WTC11 (cell line): ENCODE data around the gene ZNF329. TPM values are rescaled to one million over a fixed set of nuclear protein-coding genes. Genes with fewer than 3 reads are reported as not detected.

ENCODE experiments used
- ATAC-seq: fragments of 200-7000 bp; cut with Tn5 transposase; 2 replicates; pipeline ENCODE4 v1.10.0; 2021; ENCODE audit warnings: mild to moderate bottlenecking, moderate library complexity
- CTCF ChIA-PET: fragments of 300-600 bp; sonication (Branson Sonifier 250); formaldehyde crosslinking; loops from one replicate; lab custom pipeline; 2021; ENCODE audit warnings: antibody characterized with exemption; lab: Charles Lee
- POLR2A ChIA-PET: fragments of 350-600 bp; sonication (Branson Sonifier 250); formaldehyde crosslinking; loops from one replicate; lab custom pipeline; 2021; ENCODE audit warnings: antibody characterized with exemption; lab: Charles Lee
- DNase-seq: peaks from one replicate; pipeline ENCODE4 v3.0.0; 2021; ENCODE audit warnings: low spot score
- H3K27ac Mint-ChIP-seq: 2 replicates; pipeline ENCODE4 v1.8.0; 2021; ENCODE audit warnings: mixed read lengths
- H3K27me3 Mint-ChIP-seq: 2 replicates; pipeline ENCODE4 v1.8.0; 2021; ENCODE audit warnings: low read depth, mild to moderate bottlenecking, moderate library complexity, mixed read lengths
- H3K36me3 Mint-ChIP-seq: 2 replicates; pipeline ENCODE4 v1.8.0; 2021; ENCODE audit warnings: mixed read lengths
- H3K4me1 Mint-ChIP-seq: 2 replicates; pipeline ENCODE4 v1.8.0; 2022; ENCODE audit warnings: mixed read lengths
- H3K4me3 Mint-ChIP-seq: 2 replicates; pipeline ENCODE4 v1.8.0; 2021; ENCODE audit warnings: mild to moderate bottlenecking, moderate library complexity, mixed read lengths
- H3K9me3 Mint-ChIP-seq: 2 replicates; pipeline ENCODE4 v1.8.0; 2021; ENCODE audit warnings: mixed read lengths
- ARID4B ChIP-seq: sonication (generic); formaldehyde crosslinking; IDR thresholded peaks from 2 replicates; pipeline ENCODE4 v1.8.0; 2023; ENCODE audit warnings: missing genetic modification reagents, mild to moderate bottlenecking, borderline replicate concordance
- ELF4 ChIP-seq: sonication (generic); formaldehyde crosslinking; IDR thresholded peaks from 2 replicates; pipeline ENCODE4 v1.8.1; 2022; ENCODE audit warnings: low read depth, mild to moderate bottlenecking, moderate library complexity, missing genetic modification reagents
- ESRRA ChIP-seq: sonication (generic); formaldehyde crosslinking; IDR thresholded peaks from 2 replicates; pipeline ENCODE4 v1.8.1; 2022; ENCODE audit warnings: mild to moderate bottlenecking, missing genetic modification reagents, borderline replicate concordance
- FOXJ3 ChIP-seq: sonication (generic); formaldehyde crosslinking; IDR thresholded peaks from 2 replicates; pipeline ENCODE4 v1.9.0; 2021; ENCODE audit warnings: missing genetic modification reagents, mild to moderate bottlenecking, borderline replicate concordance
- GTF2I ChIP-seq: fragments of 250-450 bp; sonication (Bioruptor Pico); conservative IDR thresholded peaks from 2 replicates; pipeline ENCODE4 v1.4.0; 2021; ENCODE audit warnings: mild to moderate bottlenecking
- MYBL2 ChIP-seq: sonication (generic); formaldehyde crosslinking; IDR thresholded peaks from 2 replicates; pipeline ENCODE4 v1.8.1; 2023; ENCODE audit warnings: mild to moderate bottlenecking, moderate library complexity, missing genetic modification reagents
- SP1 ChIP-seq: sonication (generic); formaldehyde crosslinking; conservative IDR thresholded peaks from 2 replicates; pipeline ENCODE4 v1.8.1; 2022; ENCODE audit warnings: missing genetic modification reagents
- TEAD4 ChIP-seq: sonication (generic); formaldehyde crosslinking; IDR thresholded peaks from 2 replicates; pipeline ENCODE4 v1.8.0; 2022; ENCODE audit warnings: mild to moderate bottlenecking, missing genetic modification reagents
- ZNF219 ChIP-seq: sonication (generic); formaldehyde crosslinking; IDR thresholded peaks from 2 replicates; pipeline ENCODE4 v1.8.0; 2023; ENCODE audit warnings: missing genetic modification reagents, mild to moderate bottlenecking, borderline replicate concordance
- ZNF232 ChIP-seq: sonication (generic); formaldehyde crosslinking; IDR thresholded peaks from 2 replicates; pipeline ENCODE4 v1.8.0; 2022; ENCODE audit warnings: mild to moderate bottlenecking, missing genetic modification reagents
- ZNF671 ChIP-seq: fragments of 250-450 bp; sonication (Bioruptor Pico); IDR thresholded peaks from 2 replicates; pipeline ENCODE4 v1.8.0; 2021; ENCODE audit warnings: mild to moderate bottlenecking
- ZSCAN18 ChIP-seq: fragments of 250-450 bp; sonication (Bioruptor Pico); IDR thresholded peaks from 2 replicates; pipeline ENCODE4 v2.1.2; 2022; ENCODE audit warnings: mild to moderate bottlenecking, moderate library complexity
- total RNA-seq: library from RNA; stranded (reverse); gene quantifications from 3 replicates; pipeline ENCODE4 v1.2.3, GENCODE V29; 2021
- TF ChIP-seq, protein P1 (sequence below): fragments of 250-450 bp; sonication (Bioruptor Pico); IDR thresholded peaks from 2 replicates; pipeline ENCODE4 v1.9.0; 2021; ENCODE audit warnings: moderate library complexity, mild to moderate bottlenecking, inconsistent platforms, borderline replicate concordance
- TF ChIP-seq, protein P2 (sequence below): fragments of 250-450 bp; sonication (Bioruptor Pico); conservative IDR thresholded peaks from 2 replicates; pipeline ENCODE4 v1.9.0; 2021; ENCODE audit warnings: mild to moderate bottlenecking
- TF ChIP-seq, protein P3 (sequence below): sonication (generic); formaldehyde crosslinking; IDR thresholded peaks from 2 replicates; pipeline ENCODE4 v1.8.1; 2022; ENCODE audit warnings: missing genetic modification reagents, borderline replicate concordance
- TF ChIP-seq, protein P4 (sequence below): sonication (generic); formaldehyde crosslinking; IDR thresholded peaks from 2 replicates; pipeline ENCODE4 v1.8.1; 2023; ENCODE audit warnings: mild to moderate bottlenecking, missing genetic modification reagents

The ZNF329 gene
- total RNA-seq, 1 experiment from 2014 or later = 16.3 TPM

DNA sequence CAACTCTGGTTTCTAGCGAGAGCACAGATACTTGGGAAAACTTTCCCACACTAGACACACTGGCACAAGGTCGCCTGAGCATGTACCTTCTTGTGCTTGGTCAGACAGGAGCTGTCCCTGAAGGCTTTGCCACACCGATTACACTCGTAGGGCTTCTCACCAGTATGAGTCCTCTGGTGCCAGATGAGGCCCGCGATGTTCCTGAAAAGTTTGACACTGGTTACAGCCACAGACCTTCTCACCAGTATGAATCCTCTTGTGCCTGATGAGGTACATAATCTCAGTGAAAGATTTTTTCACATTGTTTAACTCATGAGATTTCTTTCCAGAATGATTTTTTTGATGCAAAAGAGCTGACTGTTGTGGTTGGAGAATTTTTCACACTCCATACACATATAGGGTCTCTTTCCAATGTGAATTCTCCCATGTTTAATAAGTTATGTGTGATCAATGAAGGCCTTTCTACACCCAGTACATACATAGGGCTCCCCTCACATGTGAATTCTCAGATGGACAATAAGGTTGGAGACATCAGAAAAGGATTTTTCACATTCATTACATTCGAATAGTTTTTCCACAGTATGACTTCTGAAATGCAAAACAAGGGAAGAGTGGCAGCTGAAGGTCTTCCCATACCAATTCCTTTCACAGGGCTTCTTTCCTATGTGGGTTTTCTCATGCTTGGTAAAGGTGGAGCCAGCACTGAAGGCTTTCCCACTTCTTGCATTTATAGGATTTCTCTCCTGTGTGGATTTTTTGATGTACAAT is 42.6 kb downstream of the ZNF329 start:
- TF ChIP-seq ZNF232 (CRISPR knock-in tag) (no peak), ZSCAN18 (CRISPR knock-in tag) (no peak), ELF4 (CRISPR knock-in tag) (no peak), ARID4B (CRISPR knock-in tag) (no peak), ESRRA (no peak), ZNF219 (no peak), FOXJ3 (no peak), GTF2I (CRISPR knock-in tag) (no peak), SP1 (CRISPR knock-in tag) (no peak), MYBL2 (CRISPR knock-in tag) (no peak), ZNF671 (no peak), TEAD4 (CRISPR knock-in tag) (no peak)
- TF ChIP-seq, protein P1, sequence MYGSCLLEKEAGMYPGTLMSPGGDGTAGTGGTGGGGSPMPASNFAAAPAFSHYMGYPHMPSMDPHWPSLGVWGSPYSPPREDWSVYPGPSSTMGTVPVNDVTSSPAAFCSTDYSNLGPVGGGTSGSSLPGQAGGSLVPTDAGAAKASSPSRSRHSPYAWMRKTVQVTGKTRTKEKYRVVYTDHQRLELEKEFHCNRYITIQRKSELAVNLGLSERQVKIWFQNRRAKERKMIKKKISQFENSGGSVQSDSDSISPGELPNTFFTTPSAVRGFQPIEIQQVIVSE = no peak
- TF ChIP-seq, protein P2, sequence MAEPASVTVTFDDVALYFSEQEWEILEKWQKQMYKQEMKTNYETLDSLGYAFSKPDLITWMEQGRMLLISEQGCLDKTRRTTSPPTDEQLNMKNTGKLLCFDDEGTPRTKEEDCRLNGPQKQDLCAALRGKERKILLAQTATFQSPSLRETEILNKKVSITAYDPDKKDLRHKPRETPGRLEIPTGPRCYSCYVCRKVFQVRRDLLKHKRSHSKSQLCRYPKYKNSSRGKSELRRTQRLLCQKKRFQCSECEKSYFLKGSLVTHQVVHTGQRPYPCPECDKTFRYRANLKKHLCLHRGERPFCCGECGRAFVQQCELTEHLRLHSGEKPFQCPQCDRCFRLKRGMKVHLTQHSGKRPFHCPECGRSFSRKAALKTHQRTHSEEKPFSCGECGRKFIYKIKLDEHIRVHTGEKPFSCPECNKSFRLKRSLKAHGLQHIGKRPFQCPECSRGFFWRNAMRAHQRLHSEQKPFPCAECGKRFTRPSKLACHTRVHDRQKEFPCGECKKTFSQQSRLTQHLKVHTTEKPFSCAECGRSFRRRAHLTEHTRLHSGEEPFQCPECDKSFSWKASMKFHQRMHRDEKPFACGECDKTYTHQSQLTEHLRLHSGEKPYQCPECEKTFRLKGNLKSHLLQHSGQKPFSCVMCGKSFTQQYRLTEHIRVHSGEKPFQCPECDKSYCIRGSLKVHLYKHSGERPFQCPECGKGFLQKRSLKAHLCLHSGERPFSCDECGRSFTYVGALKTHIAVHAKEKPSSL = no peak
- TF ChIP-seq, protein P3, sequence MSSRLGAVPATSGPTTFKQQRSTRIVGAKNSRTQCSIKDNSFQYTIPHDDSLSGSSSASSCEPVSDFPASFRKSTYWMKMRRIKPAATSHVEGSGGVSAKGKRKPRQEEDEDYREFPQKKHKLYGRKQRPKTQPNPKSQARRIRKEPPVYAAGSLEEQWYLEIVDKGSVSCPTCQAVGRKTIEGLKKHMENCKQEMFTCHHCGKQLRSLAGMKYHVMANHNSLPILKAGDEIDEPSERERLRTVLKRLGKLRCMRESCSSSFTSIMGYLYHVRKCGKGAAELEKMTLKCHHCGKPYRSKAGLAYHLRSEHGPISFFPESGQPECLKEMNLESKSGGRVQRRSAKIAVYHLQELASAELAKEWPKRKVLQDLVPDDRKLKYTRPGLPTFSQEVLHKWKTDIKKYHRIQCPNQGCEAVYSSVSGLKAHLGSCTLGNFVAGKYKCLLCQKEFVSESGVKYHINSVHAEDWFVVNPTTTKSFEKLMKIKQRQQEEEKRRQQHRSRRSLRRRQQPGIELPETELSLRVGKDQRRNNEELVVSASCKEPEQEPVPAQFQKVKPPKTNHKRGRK (CRISPR knock-in tag) = no peak
- TF ChIP-seq, protein P4, sequence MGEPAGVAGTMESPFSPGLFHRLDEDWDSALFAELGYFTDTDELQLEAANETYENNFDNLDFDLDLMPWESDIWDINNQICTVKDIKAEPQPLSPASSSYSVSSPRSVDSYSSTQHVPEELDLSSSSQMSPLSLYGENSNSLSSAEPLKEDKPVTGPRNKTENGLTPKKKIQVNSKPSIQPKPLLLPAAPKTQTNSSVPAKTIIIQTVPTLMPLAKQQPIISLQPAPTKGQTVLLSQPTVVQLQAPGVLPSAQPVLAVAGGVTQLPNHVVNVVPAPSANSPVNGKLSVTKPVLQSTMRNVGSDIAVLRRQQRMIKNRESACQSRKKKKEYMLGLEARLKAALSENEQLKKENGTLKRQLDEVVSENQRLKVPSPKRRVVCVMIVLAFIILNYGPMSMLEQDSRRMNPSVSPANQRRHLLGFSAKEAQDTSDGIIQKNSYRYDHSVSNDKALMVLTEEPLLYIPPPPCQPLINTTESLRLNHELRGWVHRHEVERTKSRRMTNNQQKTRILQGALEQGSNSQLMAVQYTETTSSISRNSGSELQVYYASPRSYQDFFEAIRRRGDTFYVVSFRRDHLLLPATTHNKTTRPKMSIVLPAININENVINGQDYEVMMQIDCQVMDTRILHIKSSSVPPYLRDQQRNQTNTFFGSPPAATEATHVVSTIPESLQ (CRISPR knock-in tag) = no peak
- POLR2A ChIA-PET = no interaction called here
- Mint-ChIP-seq H3K27ac (no peak overlapping the region), H3K4me3 (no peak overlapping the region), H3K27me3 (peaks cover 44% of the 10 kb centered on the region), H3K4me1 (no peaks in the 10 kb centered on the region), H3K36me3 (peaks cover 60% of the 10 kb centered on the region), H3K9me3 (peaks cover 69% of the 10 kb centered on the region)
- DNase-seq = no peak
- ATAC-seq = no peak
- CTCF ChIA-PET = no interaction called here
